Measurements from ENCODE around the gene POGK. TPM values are rescaled to one million over a fixed set of nuclear protein-coding genes. Genes with fewer than 3 reads are reported as not detected.

POGK gene
- total and polyA plus RNA-seq, 2 experiments from 2014 or later = 10.9 to 31.4 TPM

DNA sequence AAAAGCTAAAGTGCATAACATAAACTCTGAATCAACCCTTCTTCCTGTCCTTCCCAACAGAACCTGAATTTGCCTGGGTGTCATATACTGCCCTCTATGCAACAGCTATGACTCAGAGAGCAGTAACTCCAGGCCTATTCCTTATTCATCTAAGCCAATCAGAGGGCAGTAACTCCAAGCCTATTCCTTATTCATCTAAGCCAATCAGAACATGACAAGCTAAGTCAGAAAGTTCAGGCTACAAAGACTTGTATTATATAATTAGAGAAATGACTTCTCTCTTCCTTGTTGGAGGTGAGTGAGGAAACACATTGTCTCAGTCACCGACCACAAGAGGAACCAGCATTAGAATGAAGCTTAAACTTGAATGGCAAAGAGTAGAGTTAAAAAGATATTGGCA lies 63.0 kb downstream of the POGK start (continued):
- TF ChIP-seq, protein P1, sequence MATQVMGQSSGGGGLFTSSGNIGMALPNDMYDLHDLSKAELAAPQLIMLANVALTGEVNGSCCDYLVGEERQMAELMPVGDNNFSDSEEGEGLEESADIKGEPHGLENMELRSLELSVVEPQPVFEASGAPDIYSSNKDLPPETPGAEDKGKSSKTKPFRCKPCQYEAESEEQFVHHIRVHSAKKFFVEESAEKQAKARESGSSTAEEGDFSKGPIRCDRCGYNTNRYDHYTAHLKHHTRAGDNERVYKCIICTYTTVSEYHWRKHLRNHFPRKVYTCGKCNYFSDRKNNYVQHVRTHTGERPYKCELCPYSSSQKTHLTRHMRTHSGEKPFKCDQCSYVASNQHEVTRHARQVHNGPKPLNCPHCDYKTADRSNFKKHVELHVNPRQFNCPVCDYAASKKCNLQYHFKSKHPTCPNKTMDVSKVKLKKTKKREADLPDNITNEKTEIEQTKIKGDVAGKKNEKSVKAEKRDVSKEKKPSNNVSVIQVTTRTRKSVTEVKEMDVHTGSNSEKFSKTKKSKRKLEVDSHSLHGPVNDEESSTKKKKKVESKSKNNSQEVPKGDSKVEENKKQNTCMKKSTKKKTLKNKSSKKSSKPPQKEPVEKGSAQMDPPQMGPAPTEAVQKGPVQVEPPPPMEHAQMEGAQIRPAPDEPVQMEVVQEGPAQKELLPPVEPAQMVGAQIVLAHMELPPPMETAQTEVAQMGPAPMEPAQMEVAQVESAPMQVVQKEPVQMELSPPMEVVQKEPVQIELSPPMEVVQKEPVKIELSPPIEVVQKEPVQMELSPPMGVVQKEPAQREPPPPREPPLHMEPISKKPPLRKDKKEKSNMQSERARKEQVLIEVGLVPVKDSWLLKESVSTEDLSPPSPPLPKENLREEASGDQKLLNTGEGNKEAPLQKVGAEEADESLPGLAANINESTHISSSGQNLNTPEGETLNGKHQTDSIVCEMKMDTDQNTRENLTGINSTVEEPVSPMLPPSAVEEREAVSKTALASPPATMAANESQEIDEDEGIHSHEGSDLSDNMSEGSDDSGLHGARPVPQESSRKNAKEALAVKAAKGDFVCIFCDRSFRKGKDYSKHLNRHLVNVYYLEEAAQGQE (IDR thresholded peaks at IDR 0.05; ENCODE audit: unreplicated experiment) = no peak
- TF ChIP-seq ZNF331 (CRISPR knock-in tag; IDR thresholded peaks at IDR 0.05; ENCODE audit: low read depth) = no peak
- no peak for TF ChIP-seq EZH2 (IDR thresholded peaks at IDR 0.05; ENCODE audit: low read depth, unreplicated experiment)
- TF ChIP-seq, protein P2, sequence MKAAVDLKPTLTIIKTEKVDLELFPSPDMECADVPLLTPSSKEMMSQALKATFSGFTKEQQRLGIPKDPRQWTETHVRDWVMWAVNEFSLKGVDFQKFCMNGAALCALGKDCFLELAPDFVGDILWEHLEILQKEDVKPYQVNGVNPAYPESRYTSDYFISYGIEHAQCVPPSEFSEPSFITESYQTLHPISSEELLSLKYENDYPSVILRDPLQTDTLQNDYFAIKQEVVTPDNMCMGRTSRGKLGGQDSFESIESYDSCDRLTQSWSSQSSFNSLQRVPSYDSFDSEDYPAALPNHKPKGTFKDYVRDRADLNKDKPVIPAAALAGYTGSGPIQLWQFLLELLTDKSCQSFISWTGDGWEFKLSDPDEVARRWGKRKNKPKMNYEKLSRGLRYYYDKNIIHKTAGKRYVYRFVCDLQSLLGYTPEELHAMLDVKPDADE (IDR thresholded peaks at IDR 0.05) = no peak
- no peak for TF ChIP-seq STAT1 (IDR thresholded peaks at IDR 0.05; ENCODE audit: unreplicated experiment)

DNA sequence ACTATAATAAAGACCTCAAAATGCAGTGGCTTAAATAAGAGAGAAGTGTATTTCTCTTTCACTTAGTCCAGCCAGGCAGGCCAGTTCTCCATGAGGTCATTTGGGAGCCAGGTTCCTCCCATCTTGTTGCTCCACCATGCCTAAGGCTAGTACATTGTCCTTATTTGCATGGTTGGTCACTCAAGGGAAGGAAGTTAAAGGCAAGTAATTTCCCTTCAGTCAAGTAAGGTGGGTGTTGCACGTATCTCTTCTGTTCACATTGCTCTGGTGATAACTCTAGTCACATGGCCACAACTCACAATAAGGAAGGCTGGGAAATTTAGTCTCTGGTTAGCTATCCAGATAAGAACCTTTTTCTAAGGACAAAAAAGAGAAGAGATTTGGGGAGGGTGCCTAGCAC lies 64.0 kb downstream of the POGK start:
- Histone ChIP-seq H3K36me3 (ENCODE audit: insufficient read depth) (no peaks in the 10 kb centered on the region), H3K4me3 (no peak overlapping the region), H3K27me3 (ENCODE audit: insufficient read depth) (no peaks in the 10 kb centered on the region), H3K4me2 (no peak overlapping the region), H3K27ac (ENCODE audit: low read depth) (no peak overlapping the region), H3K79me2 (replicated peaks; ENCODE audit: insufficient read depth) (no peaks in the 10 kb centered on the region), H3F3A (replicated peaks; ENCODE audit: low read depth) (no peaks in the 10 kb centered on the region), H2AFZ (no peak overlapping the region), H3K4me1 (ENCODE audit: insufficient read depth) (peaks cover 5% of the 10 kb centered on the region; the same call in 1 of the 2 replicates), H4K20me1 (replicated peaks; ENCODE audit: insufficient read depth) (no peaks in the 10 kb centered on the region), H3K9me2 (ENCODE audit: insufficient read depth) (no peaks in the 10 kb centered on the region)
- no peak for ATAC-seq
- Mint-ChIP-seq H3K4me1 (no peaks in the 10 kb centered on the region), H3K27me3 (ENCODE audit: insufficient read depth, low read depth, poor library complexity) (peaks cover 8% of the 10 kb centered on the region), H3K9me3 (peaks cover 4% of the 10 kb centered on the region), H3K27ac (no peak overlapping the region), H3K36me3 (ENCODE audit: low read depth) (peaks cover 4% of the 10 kb centered on the region; the same call in 2 of the 3 replicates), H3K4me3 (no peak overlapping the region)
- DNase-seq (ENCODE audit: low spot score) = no peak
- TF ChIP-seq JUNB (IDR thresholded peaks at IDR 0.05; ENCODE audit: unreplicated experiment) (no peak), CREB1 (CRISPR knock-in tag; IDR thresholded peaks at IDR 0.05; ENCODE audit: low read depth) (no peak)
- TF ChIP-seq, protein P3, sequence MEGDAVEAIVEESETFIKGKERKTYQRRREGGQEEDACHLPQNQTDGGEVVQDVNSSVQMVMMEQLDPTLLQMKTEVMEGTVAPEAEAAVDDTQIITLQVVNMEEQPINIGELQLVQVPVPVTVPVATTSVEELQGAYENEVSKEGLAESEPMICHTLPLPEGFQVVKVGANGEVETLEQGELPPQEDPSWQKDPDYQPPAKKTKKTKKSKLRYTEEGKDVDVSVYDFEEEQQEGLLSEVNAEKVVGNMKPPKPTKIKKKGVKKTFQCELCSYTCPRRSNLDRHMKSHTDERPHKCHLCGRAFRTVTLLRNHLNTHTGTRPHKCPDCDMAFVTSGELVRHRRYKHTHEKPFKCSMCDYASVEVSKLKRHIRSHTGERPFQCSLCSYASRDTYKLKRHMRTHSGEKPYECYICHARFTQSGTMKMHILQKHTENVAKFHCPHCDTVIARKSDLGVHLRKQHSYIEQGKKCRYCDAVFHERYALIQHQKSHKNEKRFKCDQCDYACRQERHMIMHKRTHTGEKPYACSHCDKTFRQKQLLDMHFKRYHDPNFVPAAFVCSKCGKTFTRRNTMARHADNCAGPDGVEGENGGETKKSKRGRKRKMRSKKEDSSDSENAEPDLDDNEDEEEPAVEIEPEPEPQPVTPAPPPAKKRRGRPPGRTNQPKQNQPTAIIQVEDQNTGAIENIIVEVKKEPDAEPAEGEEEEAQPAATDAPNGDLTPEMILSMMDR (conservative IDR thresholded peaks at IDR 0.05; ENCODE audit: low read depth in 2 of 2) = no peak
- TF ChIP-seq, protein P1 (IDR thresholded peaks at IDR 0.05; ENCODE audit: unreplicated experiment) = no peak
